PC-9 (cell line): ENCODE measurements around the gene TAF4.

Experiments used
- EZH2 ChIP-seq: fragments of 200-600 bp; sonication (generic); IDR thresholded peaks from 2 replicates; pipeline ENCODE4 v1.8.0; 2017; ENCODE audit warnings: antibody characterized with exemption, low read depth
- TF ChIP-seq, protein P1 (sequence below): fragments of 200-600 bp; sonication (generic); conservative IDR thresholded peaks from 2 replicates; pipeline ENCODE4 v1.6.1; 2017; ENCODE audit warnings: mixed run types, antibody characterized with exemption, mild to moderate bottlenecking, moderate library complexity

DNA sequence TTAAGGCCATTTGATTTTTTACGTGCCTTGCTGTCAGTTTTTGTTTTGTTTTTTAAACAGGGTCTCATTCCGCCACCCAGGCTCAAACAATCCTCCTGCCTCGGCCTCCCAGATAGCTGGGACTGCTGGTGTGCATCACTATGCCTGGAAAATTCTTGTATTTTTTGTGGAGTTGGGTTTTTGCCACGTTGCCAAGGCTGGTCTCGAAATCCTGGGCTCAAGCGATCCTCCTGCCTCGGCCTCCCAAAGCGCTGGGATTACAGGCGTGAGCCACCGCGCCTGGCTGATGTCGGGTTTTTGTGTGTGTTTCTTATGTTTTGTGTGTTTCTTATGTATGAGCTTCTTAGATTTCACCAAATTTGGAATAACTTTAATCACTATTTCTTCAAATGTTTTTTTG is 104.8 kb downstream of the TAF4 start:
- TF ChIP-seq, protein P1, sequence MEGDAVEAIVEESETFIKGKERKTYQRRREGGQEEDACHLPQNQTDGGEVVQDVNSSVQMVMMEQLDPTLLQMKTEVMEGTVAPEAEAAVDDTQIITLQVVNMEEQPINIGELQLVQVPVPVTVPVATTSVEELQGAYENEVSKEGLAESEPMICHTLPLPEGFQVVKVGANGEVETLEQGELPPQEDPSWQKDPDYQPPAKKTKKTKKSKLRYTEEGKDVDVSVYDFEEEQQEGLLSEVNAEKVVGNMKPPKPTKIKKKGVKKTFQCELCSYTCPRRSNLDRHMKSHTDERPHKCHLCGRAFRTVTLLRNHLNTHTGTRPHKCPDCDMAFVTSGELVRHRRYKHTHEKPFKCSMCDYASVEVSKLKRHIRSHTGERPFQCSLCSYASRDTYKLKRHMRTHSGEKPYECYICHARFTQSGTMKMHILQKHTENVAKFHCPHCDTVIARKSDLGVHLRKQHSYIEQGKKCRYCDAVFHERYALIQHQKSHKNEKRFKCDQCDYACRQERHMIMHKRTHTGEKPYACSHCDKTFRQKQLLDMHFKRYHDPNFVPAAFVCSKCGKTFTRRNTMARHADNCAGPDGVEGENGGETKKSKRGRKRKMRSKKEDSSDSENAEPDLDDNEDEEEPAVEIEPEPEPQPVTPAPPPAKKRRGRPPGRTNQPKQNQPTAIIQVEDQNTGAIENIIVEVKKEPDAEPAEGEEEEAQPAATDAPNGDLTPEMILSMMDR = no peak
- no peak for TF ChIP-seq EZH2
